Measurements from ENCODE around the gene LRRFIP2.

DNA sequence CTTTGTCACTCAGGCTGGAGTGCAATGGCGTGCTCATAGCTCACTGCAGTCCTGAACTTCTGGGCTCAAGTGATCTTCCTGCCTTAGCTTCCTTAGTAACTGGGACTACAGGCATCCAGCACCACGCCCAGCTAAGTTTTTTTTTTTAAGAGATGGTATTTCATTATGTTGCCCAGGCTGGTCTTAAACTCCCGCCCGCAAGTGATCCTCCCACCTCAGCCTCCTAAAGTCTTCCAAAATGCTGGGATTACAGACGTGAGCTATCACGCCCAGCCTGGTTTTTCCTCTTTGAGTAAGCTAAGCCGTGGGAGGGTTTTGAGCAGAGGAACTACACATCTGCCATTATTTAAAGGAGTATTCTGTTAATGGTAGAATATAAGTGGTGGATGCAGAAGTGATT, 7.4 kb upstream of the LRRFIP2 start:
- TF ChIP-seq, protein P1, sequence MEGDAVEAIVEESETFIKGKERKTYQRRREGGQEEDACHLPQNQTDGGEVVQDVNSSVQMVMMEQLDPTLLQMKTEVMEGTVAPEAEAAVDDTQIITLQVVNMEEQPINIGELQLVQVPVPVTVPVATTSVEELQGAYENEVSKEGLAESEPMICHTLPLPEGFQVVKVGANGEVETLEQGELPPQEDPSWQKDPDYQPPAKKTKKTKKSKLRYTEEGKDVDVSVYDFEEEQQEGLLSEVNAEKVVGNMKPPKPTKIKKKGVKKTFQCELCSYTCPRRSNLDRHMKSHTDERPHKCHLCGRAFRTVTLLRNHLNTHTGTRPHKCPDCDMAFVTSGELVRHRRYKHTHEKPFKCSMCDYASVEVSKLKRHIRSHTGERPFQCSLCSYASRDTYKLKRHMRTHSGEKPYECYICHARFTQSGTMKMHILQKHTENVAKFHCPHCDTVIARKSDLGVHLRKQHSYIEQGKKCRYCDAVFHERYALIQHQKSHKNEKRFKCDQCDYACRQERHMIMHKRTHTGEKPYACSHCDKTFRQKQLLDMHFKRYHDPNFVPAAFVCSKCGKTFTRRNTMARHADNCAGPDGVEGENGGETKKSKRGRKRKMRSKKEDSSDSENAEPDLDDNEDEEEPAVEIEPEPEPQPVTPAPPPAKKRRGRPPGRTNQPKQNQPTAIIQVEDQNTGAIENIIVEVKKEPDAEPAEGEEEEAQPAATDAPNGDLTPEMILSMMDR (conservative IDR thresholded peaks at IDR 0.05; ENCODE audit: low read depth, low read length), result no peak
- no peak for TF ChIP-seq EZH2 (IDR thresholded peaks at IDR 0.05; ENCODE audit: borderline replicate concordance, low read depth, low read length, poor library complexity, severe bottlenecking)
